ENCODE results near the gene PNMA1. TPM values are rescaled to one million over a fixed set of nuclear protein-coding genes. Genes with fewer than 3 reads are reported as not detected.

The PNMA1 gene
- total RNA-seq, 1 experiment from 2014 or later = 7.7 TPM

- 0 out of 2 replicates have a peak, but pooled peaks cover 3% of the 10 kb centered on the region for H3K4me1 ChIP-seq (ENCODE audit: low read length)
Measured at GRCh38 chr14:73732006-73732405, 17.8 kb upstream of the PNMA1 start.

GRCh38 chr14:73731111-73731510, 16.9 kb upstream of the PNMA1 start:
- Histone ChIP-seq H2AFZ (ENCODE audit: low read length) (no peak overlapping the region), H3K36me3 (ENCODE audit: insufficient read depth, low read length) (peaks cover 50% of the 10 kb centered on the region; the same call in 1 of the 2 replicates), H3K27ac (ENCODE audit: low read length) (no peak overlapping the region), H4K20me1 (ENCODE audit: insufficient read depth, low read depth, low read length) (peaks cover 17% of the 10 kb centered on the region), H3K27me3 (ENCODE audit: low read length) (no peaks in the 10 kb centered on the region), H3K9ac (ENCODE audit: low read length) (no peak overlapping the region), H3K9me2 (replicated peaks; ENCODE audit: insufficient read depth, low read length) (no peaks in the 10 kb centered on the region), H3K4me2 (ENCODE audit: low read depth, low read length, poor library complexity, severe bottlenecking) (no peak overlapping the region), H3K4me3 (ENCODE audit: low read length) (no peak overlapping the region), H3K9me3 (ENCODE audit: low read length) (no peaks in the 10 kb centered on the region), H3K79me2 (ENCODE audit: low read length) (peaks cover 43% of the 10 kb centered on the region), H3K4me1 (ENCODE audit: low read length) (0 out of 2 replicates have a peak, but pooled peaks cover 3% of the 10 kb centered on the region)
- DNase-seq = no peak

More at GRCh38 chr14:73732006-73732405, 17.8 kb upstream of the PNMA1 start:
- Histone ChIP-seq H3K79me2 (ENCODE audit: low read length) (peaks cover 47% of the 10 kb centered on the region), H3K9ac (ENCODE audit: low read length) (no peak overlapping the region), H3K4me3 (ENCODE audit: low read length) (no peak overlapping the region), H3K9me3 (ENCODE audit: low read length) (no peaks in the 10 kb centered on the region), H3K36me3 (ENCODE audit: insufficient read depth, low read length) (peaks cover 45% of the 10 kb centered on the region; the same call in 1 of the 2 replicates), H3K4me2 (ENCODE audit: low read depth, low read length, poor library complexity, severe bottlenecking) (no peak overlapping the region), H3K27me3 (ENCODE audit: low read length) (no peaks in the 10 kb centered on the region), H2AFZ (ENCODE audit: low read length) (no peak overlapping the region), H3K9me2 (replicated peaks; ENCODE audit: insufficient read depth, low read length) (no peaks in the 10 kb centered on the region), H3K27ac (ENCODE audit: low read length) (no peak overlapping the region), H4K20me1 (ENCODE audit: insufficient read depth, low read depth, low read length) (peaks cover 17% of the 10 kb centered on the region)
- no peak for DNase-seq

- Histone ChIP-seq H2AFZ (ENCODE audit: low read length) (no peak overlapping the region), H3K9ac (ENCODE audit: low read length) (no peak overlapping the region), H3K4me3 (ENCODE audit: low read length) (no peak overlapping the region), H3K4me1 (ENCODE audit: low read length) (0 out of 2 replicates have a peak, but pooled peaks cover 3% of the 10 kb centered on the region), H4K20me1 (ENCODE audit: insufficient read depth, low read depth, low read length) (peaks cover 11% of the 10 kb centered on the region), H3K27me3 (ENCODE audit: low read length) (no peaks in the 10 kb centered on the region), H3K4me2 (ENCODE audit: low read depth, low read length, poor library complexity, severe bottlenecking) (no peak overlapping the region), H3K27ac (ENCODE audit: low read length) (no peak overlapping the region), H3K36me3 (ENCODE audit: insufficient read depth, low read length) (peaks cover 51% of the 10 kb centered on the region), H3K9me3 (ENCODE audit: low read length) (no peaks in the 10 kb centered on the region), H3K79me2 (ENCODE audit: low read length) (peaks cover 34% of the 10 kb centered on the region), H3K9me2 (replicated peaks; ENCODE audit: insufficient read depth, low read length) (no peaks in the 10 kb centered on the region)
- no peak for DNase-seq
Measured at GRCh38 chr14:73729556-73730265, 15.5 kb upstream of the PNMA1 start.

GRCh38 chr14:73728717-73729330, 14.6 kb upstream of the PNMA1 start:
- H4K20me1 ChIP-seq (ENCODE audit: insufficient read depth, low read depth, low read length) = peaks cover 5% of the 10 kb centered on the region
- H3K4me1 ChIP-seq (ENCODE audit: low read length) = peaks cover 6% of the 10 kb centered on the region; the same call in 1 of the 2 replicates
- no peak overlapping the region for H3K4me2 ChIP-seq (ENCODE audit: low read depth, low read length, poor library complexity, severe bottlenecking)
- no peak overlapping the region for H3K9ac ChIP-seq (ENCODE audit: low read length)
- H3K36me3 ChIP-seq (ENCODE audit: insufficient read depth, low read length) = peaks cover 56% of the 10 kb centered on the region
- H2AFZ ChIP-seq (ENCODE audit: low read length) = no peak overlapping the region
- H3K4me3 ChIP-seq (ENCODE audit: low read length) = no peak overlapping the region
- DNase-seq = peak; percentile 95
- H3K27ac ChIP-seq (ENCODE audit: low read length) = no peak overlapping the region
- no peaks in the 10 kb centered on the region for H3K27me3 ChIP-seq (ENCODE audit: low read length)
- no peaks in the 10 kb centered on the region for H3K9me3 ChIP-seq (ENCODE audit: low read length)
- H3K79me2 ChIP-seq (ENCODE audit: low read length) = peaks cover 28% of the 10 kb centered on the region
- no peaks in the 10 kb centered on the region for H3K9me2 ChIP-seq (replicated peaks; ENCODE audit: insufficient read depth, low read length)

- Histone ChIP-seq H3K9me3 (ENCODE audit: low read length) (no peaks in the 10 kb centered on the region), H3K9me2 (replicated peaks; ENCODE audit: insufficient read depth, low read length) (no peaks in the 10 kb centered on the region), H3K4me3 (ENCODE audit: low read length) (no peak overlapping the region), H3K9ac (ENCODE audit: low read length) (no peak overlapping the region), H3K27me3 (ENCODE audit: low read length) (no peaks in the 10 kb centered on the region), H3K4me1 (ENCODE audit: low read length) (peaks cover 6% of the 10 kb centered on the region; the same call in 1 of the 2 replicates), H4K20me1 (ENCODE audit: insufficient read depth, low read depth, low read length) (peaks cover 5% of the 10 kb centered on the region), H3K27ac (ENCODE audit: low read length) (no peak overlapping the region), H3K79me2 (ENCODE audit: low read length) (peaks cover 24% of the 10 kb centered on the region), H3K36me3 (ENCODE audit: insufficient read depth, low read length) (peaks cover 65% of the 10 kb centered on the region), H3K4me2 (ENCODE audit: low read depth, low read length, poor library complexity, severe bottlenecking) (no peak overlapping the region), H2AFZ (ENCODE audit: low read length) (no peak overlapping the region)
- DNase-seq = no peak
Measured at GRCh38 chr14:73727166-73727565, 13.0 kb upstream of the PNMA1 start.

- DNase-seq = no peak
- Histone ChIP-seq H3K79me2 (ENCODE audit: low read length) (peaks cover 18% of the 10 kb centered on the region; the same call in 1 of the 2 replicates), H3K36me3 (ENCODE audit: insufficient read depth, low read length) (peaks cover 70% of the 10 kb centered on the region), H3K4me3 (ENCODE audit: low read length) (no peak overlapping the region), H3K4me2 (ENCODE audit: low read depth, low read length, poor library complexity, severe bottlenecking) (no peak overlapping the region), H3K27me3 (ENCODE audit: low read length) (no peaks in the 10 kb centered on the region), H2AFZ (ENCODE audit: low read length) (no peak overlapping the region), H3K27ac (ENCODE audit: low read length) (no peak overlapping the region), H3K4me1 (ENCODE audit: low read length) (peaks cover 6% of the 10 kb centered on the region; the same call in 1 of the 2 replicates), H3K9me3 (ENCODE audit: low read length) (no peaks in the 10 kb centered on the region), H4K20me1 (ENCODE audit: insufficient read depth, low read depth, low read length) (peaks cover 5% of the 10 kb centered on the region), H3K9ac (ENCODE audit: low read length) (no peak overlapping the region), H3K9me2 (replicated peaks; ENCODE audit: insufficient read depth, low read length) (no peaks in the 10 kb centered on the region)
Measured at GRCh38 chr14:73726025-73726961, 12.1 kb upstream of the PNMA1 start.

GRCh38 chr14:73725116-73726024, 11.2 kb upstream of the PNMA1 start:
- Histone ChIP-seq H3K79me2 (ENCODE audit: low read length) (peaks cover 18% of the 10 kb centered on the region; the same call in 1 of the 2 replicates), H2AFZ (ENCODE audit: low read length) (no peak overlapping the region), H3K36me3 (ENCODE audit: insufficient read depth, low read length) (peaks cover 78% of the 10 kb centered on the region), H3K27ac (ENCODE audit: low read length) (no peak overlapping the region), H3K9me3 (ENCODE audit: low read length) (no peaks in the 10 kb centered on the region), H4K20me1 (ENCODE audit: insufficient read depth, low read depth, low read length) (peaks cover 3% of the 10 kb centered on the region), H3K27me3 (ENCODE audit: low read length) (no peaks in the 10 kb centered on the region), H3K4me2 (ENCODE audit: low read depth, low read length, poor library complexity, severe bottlenecking) (no peak overlapping the region), H3K9me2 (replicated peaks; ENCODE audit: insufficient read depth, low read length) (no peaks in the 10 kb centered on the region), H3K9ac (ENCODE audit: low read length) (no peak overlapping the region), H3K4me3 (ENCODE audit: low read length) (no peak overlapping the region), H3K4me1 (ENCODE audit: low read length) (peaks cover 6% of the 10 kb centered on the region; the same call in 1 of the 2 replicates)
- no peak for DNase-seq
